AG04449 (cell line): ENCODE measurements around the gene MGAT3.

ENCODE experiments used
- CTCF ChIA-PET: fragments of 350-600 bp; formaldehyde crosslinking; extraction: SDS; loops from one replicate; lab custom pipeline; 2021; ENCODE audit warnings: antibody characterized with exemption; lab: Yijun Ruan, JAX
- POLR2A ChIA-PET: fragments of 400-600, 350-600 bp; formaldehyde crosslinking; extraction: SDS; loops from one replicate; lab custom pipeline; 2020; ENCODE audit warnings: antibody characterized with exemption, inconsistent platforms; lab: Yijun Ruan, JAX
- DNase-seq: peaks from one replicate; pipeline ENCODE4 v3.0.0-alpha.2; 2010; ENCODE audit warnings: low read depth, low spot score
- H3K4me3 ChIP-seq: 2 replicates; pipeline ENCODE4 v1.5.1; 2011; ENCODE audit warnings: low read depth, mild to moderate bottlenecking, control low read depth, low read length
- TF ChIP-seq, protein P1 (sequence below): IDR thresholded peaks from one replicate; pipeline ENCODE4 v1.5.1; 2011; ENCODE audit warnings: mild to moderate bottlenecking, moderate library complexity, low read length, control low read depth, inconsistent platforms; ENCODE audit not compliant: insufficient read depth; ENCODE audit errors: missing control alignments

MGAT3 gene

DNA sequence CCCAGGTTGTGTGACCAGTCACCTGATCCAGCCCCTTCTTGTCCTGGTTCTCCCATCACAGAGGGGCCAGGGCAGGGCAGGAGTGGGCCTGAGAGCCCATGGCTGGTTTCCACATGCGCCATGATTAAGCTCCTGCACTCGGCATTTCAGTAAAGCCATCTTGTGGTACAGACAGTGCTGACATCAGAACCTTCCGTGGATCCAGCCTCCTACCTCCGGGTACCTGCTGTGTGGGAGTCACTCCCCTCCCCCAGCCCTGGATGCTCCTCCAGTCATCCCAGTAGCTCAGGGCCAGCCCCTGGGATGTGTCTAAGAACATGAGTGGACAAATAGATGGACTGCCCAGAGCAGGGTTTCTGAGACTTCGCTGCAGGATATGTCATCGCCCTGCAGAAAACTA lies 22.1 kb upstream of the MGAT3 start:
- ChIA-PET POLR2A (no interaction called here), CTCF (interaction anchor here (0.9 to 1.8 kb wide), 4 partner anchors 38 to 601 kb away, joined by 3 to 5 read pairs (median 4); no protein-coding TSS in a partner anchor)
- TF ChIP-seq, protein P1, sequence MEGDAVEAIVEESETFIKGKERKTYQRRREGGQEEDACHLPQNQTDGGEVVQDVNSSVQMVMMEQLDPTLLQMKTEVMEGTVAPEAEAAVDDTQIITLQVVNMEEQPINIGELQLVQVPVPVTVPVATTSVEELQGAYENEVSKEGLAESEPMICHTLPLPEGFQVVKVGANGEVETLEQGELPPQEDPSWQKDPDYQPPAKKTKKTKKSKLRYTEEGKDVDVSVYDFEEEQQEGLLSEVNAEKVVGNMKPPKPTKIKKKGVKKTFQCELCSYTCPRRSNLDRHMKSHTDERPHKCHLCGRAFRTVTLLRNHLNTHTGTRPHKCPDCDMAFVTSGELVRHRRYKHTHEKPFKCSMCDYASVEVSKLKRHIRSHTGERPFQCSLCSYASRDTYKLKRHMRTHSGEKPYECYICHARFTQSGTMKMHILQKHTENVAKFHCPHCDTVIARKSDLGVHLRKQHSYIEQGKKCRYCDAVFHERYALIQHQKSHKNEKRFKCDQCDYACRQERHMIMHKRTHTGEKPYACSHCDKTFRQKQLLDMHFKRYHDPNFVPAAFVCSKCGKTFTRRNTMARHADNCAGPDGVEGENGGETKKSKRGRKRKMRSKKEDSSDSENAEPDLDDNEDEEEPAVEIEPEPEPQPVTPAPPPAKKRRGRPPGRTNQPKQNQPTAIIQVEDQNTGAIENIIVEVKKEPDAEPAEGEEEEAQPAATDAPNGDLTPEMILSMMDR: no peak
- no peak for DNase-seq
- H3K4me3 ChIP-seq: no peak overlapping the region

DNA sequence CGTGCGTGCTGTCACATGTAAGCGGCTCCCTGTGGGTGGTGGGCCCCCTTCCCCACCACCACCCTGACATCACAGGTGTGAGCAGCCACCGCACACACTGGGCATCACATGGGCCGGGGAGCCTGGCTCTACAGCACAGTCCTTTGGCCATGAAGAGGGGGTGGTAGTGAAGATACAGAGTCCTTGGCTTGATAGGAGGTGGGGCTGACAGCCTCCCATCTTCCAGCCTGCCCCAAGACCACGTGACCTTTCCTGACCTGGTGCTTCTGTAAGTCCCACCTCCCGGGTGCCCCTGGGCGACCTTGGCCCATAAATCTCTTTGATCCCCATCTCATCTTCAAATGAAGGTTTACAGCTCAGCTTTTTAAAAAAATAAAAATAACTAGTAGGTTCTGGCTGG lies 21.2 kb upstream of the MGAT3 start:
- TF ChIP-seq, protein P1: no peak
- DNase-seq: no peak
- POLR2A ChIA-PET: no interaction called here
- H3K4me3 ChIP-seq: no peak overlapping the region
- CTCF ChIA-PET: interaction anchor here (1.1 to 2.0 kb wide), 9 partner anchors 8 to 94 kb away, joined by 3 to 9 read pairs (median 5); no protein-coding TSS in a partner anchor

DNA sequence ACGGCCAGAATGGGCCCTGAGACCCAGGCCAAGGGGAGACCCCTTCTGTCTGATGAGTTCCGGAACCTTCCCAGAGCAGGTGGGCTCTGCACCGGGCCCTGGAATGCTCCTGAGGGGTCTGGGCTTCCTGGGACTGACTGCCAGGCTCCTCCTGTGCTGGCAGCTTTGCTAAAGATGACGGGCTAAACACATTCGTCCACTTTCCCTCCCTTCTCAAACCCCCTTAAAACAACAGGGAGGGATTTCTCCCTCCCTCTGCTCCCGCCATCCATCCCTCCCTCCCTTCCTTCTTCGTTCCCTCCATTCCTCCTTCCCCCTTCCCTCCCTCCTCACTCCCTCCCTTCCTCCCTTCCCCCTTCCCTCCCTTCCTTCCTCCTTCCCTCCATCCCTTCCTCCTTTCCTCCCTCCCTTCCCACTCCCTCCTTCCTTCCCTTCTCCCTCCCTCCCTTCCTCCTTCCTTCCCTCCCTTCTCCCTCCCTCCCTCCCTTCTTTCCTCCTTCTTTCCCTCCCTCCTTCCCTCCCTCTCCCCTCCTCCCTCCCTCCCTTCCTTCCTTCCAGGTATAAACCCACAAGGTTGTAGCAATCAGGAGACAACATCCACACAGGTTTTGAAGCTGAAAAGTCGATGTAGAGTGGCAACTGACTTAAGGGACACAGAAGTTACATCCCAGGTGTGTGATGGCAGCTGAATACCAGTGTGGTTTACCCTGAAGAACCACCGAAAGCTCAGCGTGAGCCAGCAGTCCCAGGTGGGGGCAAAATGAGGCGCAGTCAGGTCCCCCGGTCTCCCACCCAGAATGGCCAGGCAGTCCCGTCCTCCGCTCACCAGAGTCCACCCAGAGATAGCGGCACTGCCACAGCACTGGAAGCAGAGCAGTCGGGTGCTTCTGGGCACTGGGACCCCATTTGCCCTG lies 18.8 kb upstream of the MGAT3 start:
- TF ChIP-seq, protein P1: no peak
- CTCF ChIA-PET: interaction anchor here (1.0 to 2.0 kb wide), 10 partner anchors 10 to 91 kb away, joined by 3 to 9 read pairs (median 4); no protein-coding TSS in a partner anchor
- POLR2A ChIA-PET: interaction anchor here (0.9 kb wide), 1 partner anchor 82 kb away, joined by 3 read pairs; the partner anchor contains the start of gene ATF4
- DNase-seq: no peak
- H3K4me3 ChIP-seq: no peak overlapping the region

DNA sequence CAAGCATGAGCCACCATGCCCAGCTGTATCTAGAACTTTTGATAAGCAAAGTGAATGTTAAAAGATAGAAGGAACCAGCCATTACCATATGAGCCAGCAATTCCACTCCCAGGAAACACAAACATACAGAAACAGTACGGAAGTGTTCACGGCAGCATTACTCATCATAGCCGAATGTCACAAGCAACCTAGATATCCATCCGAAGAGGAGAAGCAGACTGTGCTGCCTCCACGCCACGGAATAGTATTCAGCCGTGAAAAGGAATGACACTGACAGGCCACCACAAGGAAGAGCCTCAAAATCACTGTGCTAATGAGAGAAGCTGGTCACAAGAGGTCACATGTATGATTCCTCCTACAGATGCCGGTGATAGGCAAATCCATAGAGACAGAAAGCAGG lies 17.6 kb upstream of the MGAT3 start:
- TF ChIP-seq, protein P1: no peak
- DNase-seq: no peak
- ChIA-PET CTCF (interaction anchor here (0.9 to 1.2 kb wide), 2 partner anchors 10 to 76 kb away, joined by 3 to 4 read pairs; no protein-coding TSS in a partner anchor), POLR2A (no interaction called here)
- H3K4me3 ChIP-seq: no peak overlapping the region

DNA sequence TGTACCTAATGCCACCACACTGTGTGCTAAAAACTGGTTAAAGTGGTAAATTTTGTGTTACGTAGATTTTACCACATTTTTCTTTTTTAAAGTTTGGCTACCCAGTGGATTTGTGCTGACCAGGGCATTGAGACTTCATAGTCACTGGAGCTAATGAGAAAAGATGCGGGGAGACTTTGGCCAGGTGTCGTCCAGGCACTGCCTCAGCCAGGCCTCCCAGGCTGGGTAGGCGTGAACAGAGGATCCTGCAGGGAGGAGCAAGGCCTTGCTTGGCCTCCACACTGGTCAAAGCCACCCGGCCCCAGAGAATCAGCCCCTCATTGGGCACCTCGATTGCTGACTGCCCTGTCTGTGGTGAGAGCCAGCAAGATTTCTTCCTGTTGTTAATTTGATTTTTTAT lies 13.4 kb upstream of the MGAT3 start:
- H3K4me3 ChIP-seq: no peak overlapping the region
- CTCF ChIA-PET: no interaction called here

More for the DNA sequence above, 13.4 kb upstream of the MGAT3 start:
- no peak for DNase-seq
- POLR2A ChIA-PET: no interaction called here
- TF ChIP-seq, protein P1: no peak
